GM12873 (cell line): Measurements from ENCODE around the gene APBA2.

ENCODE experiments used
- TF ChIP-seq, protein P1 (sequence below): IDR thresholded peaks from 2 replicates; pipeline ENCODE4 v1.5.1; 2012; ENCODE audit warnings: low read depth, mild to moderate bottlenecking, moderate library complexity, low read length, control low read depth; ENCODE audit not compliant: insufficient read depth; ENCODE audit errors: missing control alignments

Gene APBA2

DNA sequence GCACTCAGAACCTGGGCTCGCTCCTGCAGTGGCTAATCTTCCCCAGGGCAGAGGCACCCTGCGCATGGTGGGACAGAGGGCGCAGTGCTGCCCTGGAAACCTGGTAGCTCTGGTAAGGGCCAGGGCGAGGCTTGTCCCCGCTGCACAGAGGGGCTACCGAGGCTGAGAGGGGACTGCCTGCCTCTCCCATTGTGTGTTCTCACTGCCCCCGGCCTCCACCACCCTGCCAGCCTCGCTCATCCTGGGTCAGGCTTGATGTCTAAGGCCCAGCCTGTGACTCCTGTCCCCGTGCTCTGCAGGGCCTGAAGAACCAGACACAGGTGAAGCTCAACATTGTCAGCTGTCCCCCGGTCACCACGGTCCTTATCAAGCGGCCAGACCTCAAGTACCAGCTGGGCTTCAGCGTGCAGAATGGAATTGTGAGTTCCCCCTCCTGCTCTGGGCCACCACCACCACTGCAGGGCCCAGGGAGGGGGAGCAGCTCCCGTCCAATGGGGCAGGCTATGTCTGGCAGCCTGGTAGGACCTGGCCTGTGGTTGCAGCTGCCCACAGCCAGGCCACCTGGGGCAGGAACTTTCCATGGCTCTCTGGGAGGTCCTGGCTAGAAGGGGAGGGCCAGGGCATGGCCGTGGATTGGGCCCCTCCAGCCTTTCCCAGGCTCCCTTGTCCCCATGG is 222.3 kb downstream of the APBA2 start:
- TF ChIP-seq, protein P1, sequence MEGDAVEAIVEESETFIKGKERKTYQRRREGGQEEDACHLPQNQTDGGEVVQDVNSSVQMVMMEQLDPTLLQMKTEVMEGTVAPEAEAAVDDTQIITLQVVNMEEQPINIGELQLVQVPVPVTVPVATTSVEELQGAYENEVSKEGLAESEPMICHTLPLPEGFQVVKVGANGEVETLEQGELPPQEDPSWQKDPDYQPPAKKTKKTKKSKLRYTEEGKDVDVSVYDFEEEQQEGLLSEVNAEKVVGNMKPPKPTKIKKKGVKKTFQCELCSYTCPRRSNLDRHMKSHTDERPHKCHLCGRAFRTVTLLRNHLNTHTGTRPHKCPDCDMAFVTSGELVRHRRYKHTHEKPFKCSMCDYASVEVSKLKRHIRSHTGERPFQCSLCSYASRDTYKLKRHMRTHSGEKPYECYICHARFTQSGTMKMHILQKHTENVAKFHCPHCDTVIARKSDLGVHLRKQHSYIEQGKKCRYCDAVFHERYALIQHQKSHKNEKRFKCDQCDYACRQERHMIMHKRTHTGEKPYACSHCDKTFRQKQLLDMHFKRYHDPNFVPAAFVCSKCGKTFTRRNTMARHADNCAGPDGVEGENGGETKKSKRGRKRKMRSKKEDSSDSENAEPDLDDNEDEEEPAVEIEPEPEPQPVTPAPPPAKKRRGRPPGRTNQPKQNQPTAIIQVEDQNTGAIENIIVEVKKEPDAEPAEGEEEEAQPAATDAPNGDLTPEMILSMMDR: no peak

DNA sequence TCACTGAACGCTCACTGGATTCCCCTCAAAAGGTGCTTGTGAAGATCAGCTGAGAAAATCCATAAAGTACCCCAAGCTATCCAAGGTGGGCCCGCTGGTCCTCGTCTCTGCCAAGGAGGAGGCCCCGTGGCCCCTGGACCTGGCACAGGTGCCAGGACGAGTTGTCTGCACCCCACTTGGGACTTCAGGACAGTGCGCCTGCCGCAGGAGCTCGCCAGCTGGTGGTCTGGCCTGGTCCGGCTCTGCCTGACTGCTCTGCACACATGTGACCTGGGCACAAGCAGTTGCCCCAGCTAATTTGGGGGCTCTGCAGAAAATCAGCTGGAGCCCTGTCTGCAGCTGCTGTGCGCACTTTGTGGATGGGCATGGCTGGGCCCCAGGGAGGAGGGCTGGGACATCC is 224.0 kb downstream of the APBA2 start:
- TF ChIP-seq, protein P1: no peak

DNA sequence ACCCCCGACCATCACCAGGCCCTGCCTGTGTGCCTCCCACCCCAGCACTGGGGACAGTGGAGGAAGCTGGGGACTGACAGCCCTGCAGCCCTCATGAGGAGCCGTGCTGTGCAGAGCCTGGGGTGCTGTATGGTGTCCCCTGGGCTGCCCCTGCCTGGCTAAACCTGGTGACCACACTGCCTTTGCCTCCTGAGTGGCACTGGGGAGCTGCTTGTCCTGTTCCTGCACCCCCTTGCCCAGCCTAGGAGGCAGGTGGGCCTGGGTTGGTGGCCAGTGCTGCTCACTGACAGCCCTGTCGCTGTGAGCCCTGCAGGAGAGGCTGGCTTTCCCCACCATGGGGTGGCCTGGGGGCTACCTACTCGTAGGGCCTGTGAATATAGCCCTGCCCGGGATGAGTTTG is 224.4 kb downstream of the APBA2 start:
- TF ChIP-seq, protein P1: no peak

DNA sequence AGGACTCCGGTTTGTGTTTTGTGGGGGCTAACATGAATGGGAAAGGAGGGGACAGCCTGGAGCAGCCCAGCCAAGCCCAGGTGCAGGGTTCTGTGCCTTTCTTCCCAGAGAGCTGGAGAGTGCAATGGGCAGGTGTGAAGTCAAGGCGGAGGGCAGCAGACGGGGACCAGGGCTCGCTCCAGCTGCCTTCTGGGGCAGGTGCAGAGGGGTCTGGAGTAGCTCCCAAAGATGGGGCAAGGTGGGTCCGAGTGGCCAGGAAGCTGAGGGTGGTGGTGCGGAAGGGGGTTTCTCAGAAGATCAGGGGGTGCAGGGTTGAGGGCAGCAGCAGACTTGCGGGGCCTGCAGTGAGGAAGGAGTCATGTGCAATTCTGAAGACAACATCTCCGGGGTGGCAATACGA is 225.0 kb downstream of the APBA2 start:
- TF ChIP-seq, protein P1: no peak

DNA sequence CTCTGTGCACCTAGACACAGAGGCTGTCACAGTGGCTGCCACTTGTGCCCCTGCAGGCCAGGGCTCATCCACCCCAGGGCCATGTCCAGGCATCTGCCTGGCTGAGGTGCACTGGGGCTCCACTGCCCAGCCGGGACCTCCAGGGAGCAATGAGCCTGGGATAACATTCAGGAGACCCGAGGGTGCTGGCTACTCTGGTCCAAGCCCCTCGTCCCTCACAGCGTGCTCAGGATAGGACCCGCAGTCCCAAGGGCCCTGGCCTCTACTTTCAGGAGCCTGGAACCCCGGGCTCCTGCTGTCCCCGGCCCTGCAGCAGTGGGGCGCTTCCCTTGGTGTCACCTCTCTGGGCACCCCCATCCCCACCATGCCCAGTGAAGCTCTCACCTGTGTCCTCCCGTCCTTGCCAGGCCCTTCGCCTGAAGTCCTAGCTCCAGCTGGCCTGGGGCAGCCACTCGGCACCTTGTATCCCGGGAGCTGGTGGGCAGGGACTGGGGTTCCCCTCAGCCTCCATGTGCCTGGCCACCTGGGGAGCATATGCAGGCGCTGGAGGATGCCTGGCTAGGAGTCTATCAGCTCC is 226.0 kb downstream of the APBA2 start:
- TF ChIP-seq, protein P1: no peak

DNA sequence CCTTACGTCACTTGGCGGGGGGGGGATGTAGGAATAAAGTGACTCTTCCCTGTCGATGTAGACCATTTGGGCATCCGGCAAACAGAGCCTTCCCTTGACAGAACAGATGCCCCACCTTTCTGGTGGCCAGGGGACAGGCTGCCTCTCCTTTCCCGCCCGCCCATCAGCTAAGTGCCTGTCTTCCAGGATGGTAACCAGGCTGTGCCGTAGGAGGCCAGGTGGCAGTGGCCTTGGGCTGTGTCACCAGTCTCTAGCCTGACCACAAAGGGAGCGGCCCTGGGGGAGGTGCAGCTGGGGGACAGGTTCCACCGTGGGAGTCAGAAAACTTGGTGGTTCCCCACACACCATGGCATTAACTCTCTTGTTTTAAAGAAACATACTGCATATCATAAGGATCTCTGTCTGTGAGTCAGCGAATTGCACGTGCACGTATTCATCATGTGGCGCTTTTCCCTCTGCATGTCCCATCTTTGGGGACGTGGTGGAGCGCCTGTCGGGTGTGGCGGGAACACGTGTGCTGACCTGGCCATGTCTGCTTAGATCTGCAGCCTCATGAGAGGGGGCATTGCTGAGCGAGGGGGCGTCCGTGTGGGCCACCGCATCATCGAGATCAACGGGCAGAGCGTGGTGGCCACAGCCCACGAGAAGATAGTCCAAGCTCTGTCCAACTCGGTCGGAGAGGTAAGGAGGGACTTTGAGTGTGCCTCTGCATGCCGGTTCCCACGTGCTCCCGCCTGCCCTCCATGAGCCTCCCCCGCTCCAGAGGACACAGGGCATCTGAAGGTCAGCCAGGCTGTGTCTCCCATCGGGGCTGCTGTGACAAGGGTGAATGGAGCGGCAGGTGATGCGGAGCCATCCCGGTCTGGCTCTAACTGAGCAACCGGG is 227.8 kb downstream of the APBA2 start:
- TF ChIP-seq, protein P1: no peak
